ENCODE results near the gene FAM209B.

DNA sequence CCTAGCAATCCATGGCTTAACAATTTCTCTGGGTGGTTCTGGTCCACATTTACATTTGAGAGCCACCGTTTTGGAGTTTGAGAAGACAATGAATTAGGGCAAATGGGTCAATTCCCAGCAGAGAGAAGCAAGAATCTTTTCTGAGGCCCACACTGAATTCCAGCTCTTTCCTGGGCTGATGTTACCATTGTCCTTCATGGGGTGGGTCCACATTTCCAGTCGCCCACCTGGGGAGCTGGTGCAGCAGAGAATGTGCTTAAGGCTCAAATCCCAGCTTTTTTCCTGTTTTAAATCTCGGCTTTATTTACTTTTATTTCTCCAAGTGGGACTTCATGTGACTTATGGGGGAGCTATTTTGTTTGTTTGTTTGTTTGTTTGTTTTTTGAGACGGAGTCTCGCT lies 51.9 kb downstream of the FAM209B start:
- TF ChIP-seq POLR2A (IDR thresholded peaks at IDR 0.05): no peak
- TF ChIP-seq, protein P1, sequence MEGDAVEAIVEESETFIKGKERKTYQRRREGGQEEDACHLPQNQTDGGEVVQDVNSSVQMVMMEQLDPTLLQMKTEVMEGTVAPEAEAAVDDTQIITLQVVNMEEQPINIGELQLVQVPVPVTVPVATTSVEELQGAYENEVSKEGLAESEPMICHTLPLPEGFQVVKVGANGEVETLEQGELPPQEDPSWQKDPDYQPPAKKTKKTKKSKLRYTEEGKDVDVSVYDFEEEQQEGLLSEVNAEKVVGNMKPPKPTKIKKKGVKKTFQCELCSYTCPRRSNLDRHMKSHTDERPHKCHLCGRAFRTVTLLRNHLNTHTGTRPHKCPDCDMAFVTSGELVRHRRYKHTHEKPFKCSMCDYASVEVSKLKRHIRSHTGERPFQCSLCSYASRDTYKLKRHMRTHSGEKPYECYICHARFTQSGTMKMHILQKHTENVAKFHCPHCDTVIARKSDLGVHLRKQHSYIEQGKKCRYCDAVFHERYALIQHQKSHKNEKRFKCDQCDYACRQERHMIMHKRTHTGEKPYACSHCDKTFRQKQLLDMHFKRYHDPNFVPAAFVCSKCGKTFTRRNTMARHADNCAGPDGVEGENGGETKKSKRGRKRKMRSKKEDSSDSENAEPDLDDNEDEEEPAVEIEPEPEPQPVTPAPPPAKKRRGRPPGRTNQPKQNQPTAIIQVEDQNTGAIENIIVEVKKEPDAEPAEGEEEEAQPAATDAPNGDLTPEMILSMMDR (IDR thresholded peaks at IDR 0.05): no peak
- TF ChIP-seq EP300 (IDR thresholded peaks at IDR 0.05): no peak
